ENCODE results near the gene LY6G6D.
A peak's percentile ranks its signal among the peaks of the same experiment; 100 is the strongest.

Gene LY6G6D

DNA sequence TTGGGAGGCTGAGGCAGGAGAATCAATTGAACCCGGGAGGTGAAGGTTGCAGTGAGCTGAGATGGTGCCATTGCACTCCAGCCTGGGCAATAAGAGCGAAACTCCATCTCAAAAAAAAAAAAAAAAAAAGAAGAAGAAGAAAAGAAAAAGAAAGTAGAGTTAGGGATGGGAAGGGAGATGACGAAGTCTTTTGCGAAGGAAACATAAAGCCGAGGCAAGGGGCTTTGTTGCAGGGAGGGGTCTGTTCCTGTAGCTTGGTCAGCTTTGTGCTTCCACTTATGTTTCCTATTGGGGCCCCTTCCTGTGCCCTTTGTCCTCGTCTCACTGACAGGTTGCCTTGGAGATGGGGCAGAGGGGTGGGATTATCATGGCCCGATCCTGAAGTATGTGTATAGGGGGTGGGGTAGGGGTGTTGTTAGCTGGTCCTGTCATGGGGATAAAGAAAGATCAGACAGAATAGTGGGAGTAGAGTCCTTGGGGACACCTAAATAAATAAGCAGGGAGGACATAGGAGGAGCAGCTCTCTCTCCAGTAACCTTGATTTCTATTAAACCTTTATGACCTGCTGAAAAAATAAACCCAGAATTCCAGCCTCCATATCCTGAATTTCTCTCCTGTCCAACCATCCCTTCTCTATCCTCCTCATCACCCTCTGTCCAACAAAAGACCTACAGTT, 22.3 kb downstream of the LY6G6D start:
- DNase-seq, result no peak

- peak; percentile 58 for DNase-seq
These were observed 23.1 kb downstream of the LY6G6D start for GRCh38 chr6:31737991-31738979.

GRCh38 chr6:31739639-31740396, 24.7 kb downstream of the LY6G6D start, which contains the start of gene MSH5:
Gene MSH5, plus strand, starts transcription at chr6:31740005. Its CDS starts 462 bp downstream, at chr6:31740467.
- DNase-seq, result peak; percentile 91

- no peak for DNase-seq
These were observed 25.5 kb downstream of the LY6G6D start for GRCh38 chr6:31740397-31741223.

DNA sequence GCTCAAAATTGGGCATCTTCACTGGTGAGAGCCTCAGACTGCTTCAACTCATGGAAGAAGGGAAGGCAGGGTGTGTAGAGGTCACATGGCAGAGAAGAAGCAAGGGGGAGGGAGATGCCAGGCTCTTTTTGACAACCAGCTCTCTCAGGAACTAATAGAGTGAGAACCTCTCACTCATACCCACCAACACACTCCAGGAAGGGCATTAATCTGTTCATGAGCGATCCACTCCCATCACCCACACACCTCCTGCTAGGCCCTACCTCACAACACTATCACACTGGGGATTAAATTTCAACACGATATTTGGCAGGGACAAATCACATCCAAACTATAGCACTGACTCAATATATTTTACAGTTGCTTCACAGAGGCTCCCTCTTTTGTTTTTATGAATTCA, 26.7 kb downstream of the LY6G6D start:
- DNase-seq, result no peak

DNA sequence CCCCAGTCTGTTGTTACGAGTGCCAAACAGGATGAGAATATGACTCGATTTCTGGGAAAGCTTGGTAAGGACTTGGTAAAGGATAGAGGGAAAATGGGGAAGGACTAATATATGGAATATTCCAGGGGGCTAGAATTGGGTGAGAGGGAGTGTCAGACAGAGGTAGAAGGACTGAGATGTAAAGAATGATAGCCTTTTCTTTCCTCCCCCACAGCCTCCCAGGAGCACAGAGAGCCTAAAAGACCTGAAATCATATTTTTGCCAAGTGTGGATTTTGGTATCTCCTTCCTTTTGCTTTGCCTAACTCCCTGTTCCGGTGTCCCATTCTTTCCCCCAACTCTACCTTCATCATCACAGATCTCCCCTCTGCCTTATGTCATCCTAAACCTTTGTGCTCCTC, 27.7 kb downstream of the LY6G6D start:
- no peak for DNase-seq

GRCh38 chr6:31744422-31744821, 29.3 kb downstream of the LY6G6D start:
- DNase-seq, result no peak

DNA sequence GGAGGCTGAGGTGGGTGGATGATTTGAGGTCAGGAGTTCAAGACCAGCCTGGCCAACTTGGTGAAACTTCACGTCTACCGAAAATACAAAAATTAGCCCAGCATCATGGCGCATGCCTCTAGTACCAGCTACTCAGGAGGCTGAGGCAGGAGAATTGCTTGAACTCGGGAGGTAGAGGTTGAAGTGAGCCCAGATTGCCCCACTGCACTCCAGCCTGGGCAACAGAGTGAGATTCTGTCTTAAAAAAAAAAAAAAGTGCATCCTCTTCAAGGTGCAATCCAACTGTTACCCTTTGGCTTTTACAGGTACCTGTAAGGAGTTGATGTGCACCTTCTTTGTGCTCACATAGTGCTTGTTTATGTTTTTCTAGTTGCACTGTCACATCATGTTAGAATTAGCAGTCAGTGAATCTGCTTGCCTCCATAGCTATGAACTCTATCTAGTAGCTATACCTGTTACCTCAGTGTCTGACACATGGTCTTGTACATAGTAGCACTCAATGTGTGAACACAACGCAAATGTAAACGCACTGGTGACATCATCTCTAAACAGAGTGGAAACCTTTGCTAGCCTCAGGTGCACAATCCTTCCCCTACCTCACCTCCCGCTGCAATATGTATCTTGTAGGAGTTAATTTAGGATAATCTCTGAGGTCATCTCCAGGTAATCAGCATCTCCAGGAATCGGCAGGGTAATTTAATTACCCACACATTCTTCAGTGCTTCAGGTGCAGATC, 34.3 kb downstream of the LY6G6D start:
- DNase-seq, result no peak

- DNase-seq, result no peak
These were observed 35.4 kb downstream of the LY6G6D start for GRCh38 chr6:31750411-31751022.

- DNase-seq, result no peak
These were observed 37.7 kb downstream of the LY6G6D start for GRCh38 chr6:31752739-31753319.

DNA sequence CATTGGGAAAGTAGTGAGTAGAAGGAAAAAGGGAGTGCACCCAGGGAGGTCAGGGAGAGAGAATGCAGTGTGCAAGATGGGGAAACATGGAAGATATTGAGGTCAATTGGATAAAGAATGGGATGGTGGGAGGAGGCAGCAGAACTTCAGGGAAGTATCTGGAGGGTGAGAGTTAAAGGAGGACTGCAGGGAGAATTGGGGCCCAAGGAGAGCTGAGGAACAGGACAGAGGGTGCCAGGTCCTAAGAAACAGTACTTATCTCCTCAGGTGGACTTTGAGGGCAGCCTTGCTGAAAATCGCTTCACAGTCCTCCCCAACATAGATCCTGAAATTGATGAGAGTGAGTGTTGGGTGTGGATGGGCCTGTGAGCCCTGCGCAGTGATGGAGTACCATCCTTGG, 43.1 kb downstream of the LY6G6D start:
- no peak for DNase-seq

GRCh38 chr6:31760790-31761189, 45.6 kb downstream of the LY6G6D start:
- DNase-seq, result no peak

DNA sequence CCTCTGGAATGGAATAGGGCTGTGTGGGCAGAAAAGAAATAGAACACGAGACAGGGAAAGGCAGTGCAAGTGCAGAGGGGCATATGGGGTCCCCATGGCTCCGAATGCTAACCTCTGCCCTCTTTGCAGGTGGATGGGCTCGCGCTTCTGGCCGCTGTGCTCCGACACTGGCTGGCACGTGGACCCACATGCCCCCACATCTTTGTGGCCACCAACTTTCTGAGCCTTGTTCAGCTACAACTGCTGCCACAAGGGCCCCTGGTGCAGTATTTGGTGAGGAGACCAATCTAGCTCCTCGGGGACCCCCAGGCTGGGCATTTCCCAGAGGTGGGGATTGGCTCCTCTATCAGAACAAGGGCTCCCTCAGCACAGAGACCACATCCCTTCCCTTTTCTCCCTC, 46.2 kb downstream of the LY6G6D start:
- no peak for DNase-seq

DNA sequence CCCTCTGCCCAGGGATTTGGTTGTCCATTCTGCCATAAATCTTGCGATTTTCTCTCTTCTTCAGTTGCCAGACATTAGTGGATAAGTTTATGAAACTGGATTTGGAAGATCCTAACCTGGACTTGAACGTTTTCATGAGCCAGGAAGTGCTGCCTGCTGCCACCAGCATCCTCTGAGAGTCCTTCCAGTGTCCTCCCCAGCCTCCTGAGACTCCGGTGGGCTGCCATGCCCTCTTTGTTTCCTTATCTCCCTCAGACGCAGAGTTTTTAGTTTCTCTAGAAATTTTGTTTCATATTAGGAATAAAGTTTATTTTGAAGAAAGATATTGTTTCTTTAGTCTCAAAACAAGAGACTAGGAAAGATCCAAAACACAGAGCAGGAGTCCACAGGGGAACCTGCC, 47.2 kb downstream of the LY6G6D start, which contains the start of gene SAPCD1:
Gene SAPCD1 (plus strand): TSS at position 301 of the 400 bp plus-strand sequence. CDS start 399 bp downstream, outside the sequence.
- no peak for DNase-seq

DNA sequence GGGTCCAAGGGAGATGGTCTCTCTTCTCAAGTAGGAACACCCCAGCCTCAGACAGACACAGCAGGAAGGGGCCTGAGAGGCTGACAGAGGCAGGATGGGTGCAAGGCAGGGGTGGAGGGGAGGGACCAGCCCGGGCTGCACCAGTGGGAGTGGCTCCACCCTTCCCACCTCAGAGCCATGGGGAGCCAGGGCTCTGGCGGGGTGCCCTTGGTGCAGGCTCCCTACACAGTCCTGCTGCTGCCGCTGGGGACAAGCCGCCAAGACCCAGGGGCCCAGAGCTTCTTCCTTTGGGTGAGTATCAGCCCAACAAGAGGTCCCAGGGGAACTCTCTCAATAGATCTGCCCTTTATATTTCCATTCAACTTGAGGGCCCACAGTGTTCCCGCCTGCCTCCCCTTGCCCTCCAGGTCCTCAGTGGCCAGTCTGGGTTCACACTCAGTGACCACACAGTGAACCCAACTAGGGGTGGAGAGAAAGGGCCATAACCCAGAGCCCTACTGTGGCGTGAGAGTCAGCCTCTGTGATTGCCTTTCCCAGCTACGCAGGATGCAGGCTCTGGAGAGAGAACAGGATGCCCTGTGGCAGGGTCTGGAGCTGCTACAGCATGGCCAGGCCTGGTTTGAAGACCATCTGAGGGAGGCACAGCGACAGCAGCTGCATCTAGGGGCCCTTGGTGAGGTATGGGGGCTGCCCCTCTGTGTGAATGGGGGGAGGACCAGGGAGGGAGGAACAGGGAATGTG, 47.9 kb downstream of the LY6G6D start:
- DNase-seq, result no peak

DNA sequence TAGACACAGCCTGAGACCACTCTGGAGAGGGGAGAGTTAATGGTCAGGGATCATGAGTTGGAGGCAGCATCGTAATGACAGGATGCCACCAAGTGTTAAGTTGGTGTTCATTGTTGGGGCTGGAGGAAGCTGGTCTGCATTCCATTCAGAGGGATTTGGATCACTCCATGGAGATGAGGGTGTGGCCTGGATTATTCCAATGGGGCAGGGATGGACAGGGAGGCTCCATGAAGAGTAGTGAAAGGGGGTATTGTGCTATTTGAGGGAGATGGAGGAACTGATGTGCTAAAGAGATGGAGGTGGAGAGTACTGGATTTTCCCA, 48.4 kb downstream of the LY6G6D start:
- DNase-seq, result no peak

GRCh38 chr6:31764198-31764597, 49.0 kb downstream of the LY6G6D start:
- DNase-seq, result no peak

- no peak for DNase-seq
These were observed 50.4 kb downstream of the LY6G6D start for GRCh38 chr6:31765559-31765909.

DNA sequence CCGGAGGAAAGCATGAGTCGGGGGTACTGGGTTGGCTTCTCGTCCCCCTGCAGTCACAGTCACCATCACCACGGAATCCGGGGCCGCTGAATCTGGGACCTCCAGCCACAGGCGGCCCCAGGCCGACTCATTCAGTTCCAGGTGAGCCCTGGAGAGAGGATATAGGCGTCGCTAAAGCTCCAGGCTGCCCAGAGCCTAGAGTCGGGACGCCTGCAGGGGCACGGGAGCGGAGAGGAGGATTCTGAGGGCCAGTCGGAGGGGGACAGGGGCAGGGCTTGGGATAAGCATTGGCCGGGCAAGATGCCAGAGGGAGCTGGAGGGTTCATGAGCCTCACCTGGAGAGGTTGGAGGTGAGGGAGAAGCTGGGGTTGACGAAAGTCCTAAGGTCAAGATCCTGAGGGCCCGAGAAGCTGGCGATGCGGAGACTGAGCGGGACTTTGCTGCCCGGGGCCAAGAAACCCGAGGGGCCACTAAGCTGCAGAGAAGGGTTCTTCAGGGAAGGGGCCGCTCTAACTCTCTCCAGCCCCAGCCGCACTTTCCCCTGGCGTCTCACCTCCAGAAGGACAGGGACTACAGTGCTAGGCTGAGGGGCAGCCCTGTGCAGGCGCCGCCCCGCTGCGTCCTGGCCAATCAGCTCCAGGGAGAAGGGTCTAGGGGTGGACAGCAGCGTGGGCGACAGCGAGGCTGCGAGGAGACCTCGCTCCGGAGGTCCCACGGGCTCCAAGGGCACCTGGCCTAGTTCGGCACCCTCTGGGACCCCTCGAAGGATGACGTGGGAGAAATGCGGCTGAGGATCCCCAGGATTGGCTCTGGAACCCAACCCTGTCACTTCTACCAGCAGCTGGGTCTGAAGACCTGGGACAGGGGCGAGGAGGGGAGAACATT, 51.0 kb downstream of the LY6G6D start:
- DNase-seq, result no peak

All from activated CD4-positive, alpha-beta T cell treated with anti-CD3 and anti-CD28 coated beads, Interleukin-2, amount 50 U/mL, for 1 hour (primary cell).